22Rv1 (cell line): ENCODE data around the gene TMEM9.

Source experiments
- ZFX ChIP-seq: fragments of 450-650 bp; IDR thresholded peaks from 2 replicates; pipeline ENCODE4 v1.6.1; 2017; ENCODE audit warnings: antibody characterized with exemption, borderline replicate concordance
- TF ChIP-seq, protein P1 (sequence below): fragments of 450-650 bp; IDR thresholded peaks from 2 replicates; pipeline ENCODE4 v1.5.1; 2017; ENCODE audit warnings: mild to moderate bottlenecking

DNA sequence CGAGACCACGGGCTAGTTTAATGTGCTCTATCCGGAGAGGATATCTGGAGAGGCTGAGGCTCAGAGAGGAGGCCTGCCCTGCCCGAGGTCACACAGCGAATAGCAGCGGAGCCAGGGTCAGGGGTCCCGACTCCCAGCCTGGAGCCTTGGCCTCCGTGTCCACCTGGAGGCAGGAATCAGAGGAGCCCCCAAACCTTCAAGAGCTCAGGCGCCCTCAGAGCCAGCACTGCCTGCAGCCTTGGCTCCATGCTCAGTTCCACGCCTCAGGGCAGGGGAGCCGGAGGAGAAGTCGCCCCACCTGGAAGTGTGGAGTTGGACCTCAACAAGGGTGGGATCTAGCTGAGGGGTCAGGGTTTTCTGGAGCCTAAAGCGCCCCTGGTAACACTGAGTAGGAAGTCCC is 25.3 kb downstream of the TMEM9 start:
- TF ChIP-seq, protein P1, sequence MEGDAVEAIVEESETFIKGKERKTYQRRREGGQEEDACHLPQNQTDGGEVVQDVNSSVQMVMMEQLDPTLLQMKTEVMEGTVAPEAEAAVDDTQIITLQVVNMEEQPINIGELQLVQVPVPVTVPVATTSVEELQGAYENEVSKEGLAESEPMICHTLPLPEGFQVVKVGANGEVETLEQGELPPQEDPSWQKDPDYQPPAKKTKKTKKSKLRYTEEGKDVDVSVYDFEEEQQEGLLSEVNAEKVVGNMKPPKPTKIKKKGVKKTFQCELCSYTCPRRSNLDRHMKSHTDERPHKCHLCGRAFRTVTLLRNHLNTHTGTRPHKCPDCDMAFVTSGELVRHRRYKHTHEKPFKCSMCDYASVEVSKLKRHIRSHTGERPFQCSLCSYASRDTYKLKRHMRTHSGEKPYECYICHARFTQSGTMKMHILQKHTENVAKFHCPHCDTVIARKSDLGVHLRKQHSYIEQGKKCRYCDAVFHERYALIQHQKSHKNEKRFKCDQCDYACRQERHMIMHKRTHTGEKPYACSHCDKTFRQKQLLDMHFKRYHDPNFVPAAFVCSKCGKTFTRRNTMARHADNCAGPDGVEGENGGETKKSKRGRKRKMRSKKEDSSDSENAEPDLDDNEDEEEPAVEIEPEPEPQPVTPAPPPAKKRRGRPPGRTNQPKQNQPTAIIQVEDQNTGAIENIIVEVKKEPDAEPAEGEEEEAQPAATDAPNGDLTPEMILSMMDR = no peak
- TF ChIP-seq ZFX = no peak
